Liver (tissue), 9 donors: Measurements from ENCODE around the gene NAE1. TPM values are rescaled to one million over a fixed set of nuclear protein-coding genes. Genes with fewer than 3 reads are reported as not detected.
"Not testable (repeated sequence)": the region's sequence is repeated elsewhere in the genome, so short reads cannot be mapped to it uniquely, and the experiment has no call there.

Experiments used
- DNase-seq: peaks from one replicate; pipeline ENCODE4 v3.0.0-alpha.2; 2017; ENCODE audit warnings: low spot score
- H3K27ac ChIP-seq, 2 donors: one replicate each; pipeline ENCODE4 v1.7.0; 2013; ENCODE audit warnings: inconsistent platforms in 2 of 2, low read length in 2 of 2, control low read depth in 1 of 2, low read depth in 1 of 2, mild to moderate bottlenecking in 1 of 2
- H3K27me3 ChIP-seq, 4 donors: one replicate each; pipeline versions ENCODE4 v1.6.1 to v1.7.0; 2013; ENCODE audit warnings: low read length in 3 of 4, inconsistent platforms in 1 of 4, mild to moderate bottlenecking in 1 of 4, moderate library complexity in 1 of 4; ENCODE audit not compliant: control insufficient read depth in 4 of 4, insufficient read depth in 4 of 4
- H3K36me3 ChIP-seq, 4 donors: one replicate each; pipeline versions ENCODE4 v1.6.1 to v1.7.0; 2013; ENCODE audit warnings: low read length in 3 of 4, mild to moderate bottlenecking in 3 of 4, low read depth in 1 of 4, moderate library complexity in 1 of 4; ENCODE audit not compliant: control insufficient read depth in 4 of 4, insufficient read depth in 3 of 4
- H3K4me1 ChIP-seq, 4 donors: one replicate each; pipeline versions ENCODE4 v1.6.1 to v1.7.0; 2013; ENCODE audit warnings: low read length in 3 of 4, mild to moderate bottlenecking in 3 of 4, moderate library complexity in 1 of 4; ENCODE audit not compliant: control insufficient read depth in 4 of 4, insufficient read depth in 4 of 4
- H3K4me3 ChIP-seq, 3 donors: one replicate each; pipeline versions ENCODE4 v1.6.1 to v1.7.0; 2013; ENCODE audit warnings: low read length in 3 of 3, control low read depth in 1 of 3, low read depth in 1 of 3, mild to moderate bottlenecking in 1 of 3
- H3K9ac ChIP-seq, 2 donors: one replicate each; pipeline ENCODE4 v1.7.0; 2013; ENCODE audit warnings: low read length in 2 of 2, mild to moderate bottlenecking in 2 of 2, moderate library complexity in 2 of 2, control low read depth in 1 of 2, low read depth in 1 of 2
- H3K9me3 ChIP-seq, 4 donors: one replicate each; pipeline versions ENCODE4 v1.6.1 to v1.7.0; 2013; ENCODE audit warnings: low read length in 3 of 4; ENCODE audit not compliant: control insufficient read depth in 4 of 4
- EGR1 ChIP-seq, 2 donors: IDR thresholded peaks; 2 replicates each; pipeline ENCODE4 v1.6.1; 2016 to 2018; ENCODE audit warnings: antibody characterized with exemption in 2 of 2, low read depth in 2 of 2
- GABPA ChIP-seq, 2 donors: IDR thresholded peaks in 1 of 2; conservative IDR thresholded peaks in 1 of 2; 2 replicates each; pipeline ENCODE4 v1.6.1; 2016; ENCODE audit warnings: antibody characterized with exemption in 2 of 2, mild to moderate bottlenecking in 1 of 2, moderate library complexity in 1 of 2
- HNF4A ChIP-seq, 2 donors: conservative IDR thresholded peaks; 2 replicates each; pipeline ENCODE4 v1.6.1; 2016; ENCODE audit warnings: antibody characterized with exemption in 2 of 2, mild to moderate bottlenecking in 2 of 2
- HNF4G ChIP-seq: IDR thresholded peaks from 2 replicates; pipeline ENCODE4 v1.6.1; 2016; ENCODE audit warnings: antibody characterized with exemption
- JUND ChIP-seq, 2 donors: IDR thresholded peaks; 2 replicates each; pipeline ENCODE4 v1.6.1; 2016; ENCODE audit warnings: antibody characterized with exemption in 2 of 2
- RAD21 ChIP-seq, 2 donors: IDR thresholded peaks; 2 replicates each; pipeline ENCODE4 v1.6.1; 2016; ENCODE audit warnings: antibody characterized with exemption in 2 of 2, mild to moderate bottlenecking in 2 of 2
- RXRA ChIP-seq, 2 donors: IDR thresholded peaks; 2 replicates each; pipeline ENCODE4 v1.6.1; 2017 to 2018; ENCODE audit warnings: antibody characterized with exemption in 2 of 2, mild to moderate bottlenecking in 1 of 2
- SP1 ChIP-seq: IDR thresholded peaks from 2 replicates; pipeline ENCODE4 v1.6.1; 2018; ENCODE audit warnings: antibody characterized with exemption, mild to moderate bottlenecking
- TAF1 ChIP-seq: conservative IDR thresholded peaks from 2 replicates; pipeline ENCODE4 v1.6.1; 2016; ENCODE audit warnings: antibody characterized with exemption, mild to moderate bottlenecking
- YY1 ChIP-seq: IDR thresholded peaks from 2 replicates; pipeline ENCODE4 v1.6.1; 2016; ENCODE audit warnings: antibody characterized with exemption, mild to moderate bottlenecking
- WGBS: extraction: QIAGEN DNeasy Blood & Tissue Kit; methylation state at CpG from one replicate; pipeline ENCODE4 v1.1.7; 2013; 5-methylcytosine and 5-hydroxymethylcytosine counted together
- polyA plus RNA-seq, 2 donors: library from polyadenylated mRNA; stranded (reverse) in 1 of 2; unstranded in 1 of 2; fragments of 200-250 nt in 1 of 2; fragments of >200 nt in 1 of 2; fragmentation: Nextera tagmentation in 1 of 2; extraction: Ambion mirVana in 1 of 2; gene quantifications; one replicate each; pipeline versions ENCODE4 v1.2.1 to v1.2.3, GENCODE V29; 2013 to 2015
- total RNA-seq, 2 donors: library from RNA; depleted of rRNA; stranded (reverse); fragments of >200 nt; gene quantifications; one replicate each; pipeline ENCODE4 v1.2.3, GENCODE V29; 2014
- TF ChIP-seq, protein P1 (sequence below): IDR thresholded peaks from 2 replicates; pipeline ENCODE4 v1.6.1; 2016; ENCODE audit warnings: antibody characterized with exemption
- TF ChIP-seq, protein P2 (sequence below): IDR thresholded peaks from 2 replicates; pipeline ENCODE4 v1.6.1; 2016; ENCODE audit warnings: antibody characterized with exemption
- TF ChIP-seq, protein P3 (sequence below): IDR thresholded peaks from 2 replicates; pipeline ENCODE4 v1.6.1; 2016; ENCODE audit warnings: antibody characterized with exemption, mild to moderate bottlenecking
- TF ChIP-seq, protein P4 (sequence below): fragments of 150-350 bp; IDR thresholded peaks from 2 replicates; pipeline ENCODE4 v1.5.1; 2017; ENCODE audit warnings: improper control_type of control experiment, low read depth, low read length; ENCODE audit not compliant: missing input control
- donor health status: healthy.
- donor health status: healthy.
- donor health status: healthy.
- donor health status: healthy.
- donor health status: healthy.

NAE1 gene
- total and polyA plus RNA-seq, 4 donors, result 12.3 to 26.4 (median 23.9) TPM

DNA sequence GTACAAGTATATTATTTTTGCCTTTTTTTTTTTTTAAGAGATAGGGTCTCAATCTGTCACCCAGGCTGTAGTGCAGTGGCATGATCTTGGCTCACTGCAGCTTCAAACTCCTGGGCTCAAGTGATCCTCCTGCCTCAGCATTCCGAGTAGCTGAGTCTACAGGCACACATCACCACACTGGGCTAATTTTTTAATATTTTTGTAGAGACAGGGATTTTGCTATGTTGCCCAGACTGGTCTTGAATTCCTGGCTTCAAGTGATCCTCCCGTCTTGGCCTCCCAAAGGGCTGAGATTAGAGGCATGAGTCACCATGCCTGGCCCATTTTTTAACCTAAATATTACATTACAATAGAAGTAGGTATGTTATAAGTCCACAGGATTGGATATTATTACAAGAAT is 32.6 kb downstream of the NAE1 start:
- H3K9ac ChIP-seq, result no peak overlapping the region
- no peaks in the 10 kb centered on the region for H3K4me1 ChIP-seq
- no peak overlapping the region for H3K4me3 ChIP-seq
- no peak for TF ChIP-seq TAF1
- no peak for TF ChIP-seq SP1
- no peak for TF ChIP-seq EGR1 (IDR thresholded peaks at IDR 0.05; ENCODE audit: low read depth in 2 of 2)
- TF ChIP-seq JUND (IDR thresholded peaks at IDR 0.05), result no peak
- no peak for TF ChIP-seq HNF4G
- no peak for TF ChIP-seq GABPA (IDR thresholded peaks at IDR 0.05 in 1 of 2, conservative IDR thresholded peaks at IDR 0.05 in 1 of 2)
- TF ChIP-seq RAD21 (IDR thresholded peaks at IDR 0.05), result no peak
- TF ChIP-seq, protein P1, sequence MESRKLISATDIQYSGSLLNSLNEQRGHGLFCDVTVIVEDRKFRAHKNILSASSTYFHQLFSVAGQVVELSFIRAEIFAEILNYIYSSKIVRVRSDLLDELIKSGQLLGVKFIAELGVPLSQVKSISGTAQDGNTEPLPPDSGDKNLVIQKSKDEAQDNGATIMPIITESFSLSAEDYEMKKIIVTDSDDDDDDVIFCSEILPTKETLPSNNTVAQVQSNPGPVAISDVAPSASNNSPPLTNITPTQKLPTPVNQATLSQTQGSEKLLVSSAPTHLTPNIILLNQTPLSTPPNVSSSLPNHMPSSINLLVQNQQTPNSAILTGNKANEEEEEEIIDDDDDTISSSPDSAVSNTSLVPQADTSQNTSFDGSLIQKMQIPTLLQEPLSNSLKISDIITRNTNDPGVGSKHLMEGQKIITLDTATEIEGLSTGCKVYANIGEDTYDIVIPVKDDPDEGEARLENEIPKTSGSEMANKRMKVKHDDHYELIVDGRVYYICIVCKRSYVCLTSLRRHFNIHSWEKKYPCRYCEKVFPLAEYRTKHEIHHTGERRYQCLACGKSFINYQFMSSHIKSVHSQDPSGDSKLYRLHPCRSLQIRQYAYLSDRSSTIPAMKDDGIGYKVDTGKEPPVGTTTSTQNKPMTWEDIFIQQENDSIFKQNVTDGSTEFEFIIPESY, result no peak
- TF ChIP-seq, protein P2, sequence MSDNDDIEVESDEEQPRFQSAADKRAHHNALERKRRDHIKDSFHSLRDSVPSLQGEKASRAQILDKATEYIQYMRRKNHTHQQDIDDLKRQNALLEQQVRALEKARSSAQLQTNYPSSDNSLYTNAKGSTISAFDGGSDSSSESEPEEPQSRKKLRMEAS, result no peak
- TF ChIP-seq, protein P3, sequence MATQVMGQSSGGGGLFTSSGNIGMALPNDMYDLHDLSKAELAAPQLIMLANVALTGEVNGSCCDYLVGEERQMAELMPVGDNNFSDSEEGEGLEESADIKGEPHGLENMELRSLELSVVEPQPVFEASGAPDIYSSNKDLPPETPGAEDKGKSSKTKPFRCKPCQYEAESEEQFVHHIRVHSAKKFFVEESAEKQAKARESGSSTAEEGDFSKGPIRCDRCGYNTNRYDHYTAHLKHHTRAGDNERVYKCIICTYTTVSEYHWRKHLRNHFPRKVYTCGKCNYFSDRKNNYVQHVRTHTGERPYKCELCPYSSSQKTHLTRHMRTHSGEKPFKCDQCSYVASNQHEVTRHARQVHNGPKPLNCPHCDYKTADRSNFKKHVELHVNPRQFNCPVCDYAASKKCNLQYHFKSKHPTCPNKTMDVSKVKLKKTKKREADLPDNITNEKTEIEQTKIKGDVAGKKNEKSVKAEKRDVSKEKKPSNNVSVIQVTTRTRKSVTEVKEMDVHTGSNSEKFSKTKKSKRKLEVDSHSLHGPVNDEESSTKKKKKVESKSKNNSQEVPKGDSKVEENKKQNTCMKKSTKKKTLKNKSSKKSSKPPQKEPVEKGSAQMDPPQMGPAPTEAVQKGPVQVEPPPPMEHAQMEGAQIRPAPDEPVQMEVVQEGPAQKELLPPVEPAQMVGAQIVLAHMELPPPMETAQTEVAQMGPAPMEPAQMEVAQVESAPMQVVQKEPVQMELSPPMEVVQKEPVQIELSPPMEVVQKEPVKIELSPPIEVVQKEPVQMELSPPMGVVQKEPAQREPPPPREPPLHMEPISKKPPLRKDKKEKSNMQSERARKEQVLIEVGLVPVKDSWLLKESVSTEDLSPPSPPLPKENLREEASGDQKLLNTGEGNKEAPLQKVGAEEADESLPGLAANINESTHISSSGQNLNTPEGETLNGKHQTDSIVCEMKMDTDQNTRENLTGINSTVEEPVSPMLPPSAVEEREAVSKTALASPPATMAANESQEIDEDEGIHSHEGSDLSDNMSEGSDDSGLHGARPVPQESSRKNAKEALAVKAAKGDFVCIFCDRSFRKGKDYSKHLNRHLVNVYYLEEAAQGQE, result no peak
- no peaks in the 10 kb centered on the region for H3K27me3 ChIP-seq
- 97% methylated on average over 2 of the region's 2 CpGs for WGBS
- H3K9me3 ChIP-seq, result no peaks in the 10 kb centered on the region
- peaks cover 1 to 9% (median 6%) of the 10 kb centered on the region in 4 donors for H3K36me3 ChIP-seq
- no peak for DNase-seq
- no peak overlapping the region for H3K27ac ChIP-seq

DNA sequence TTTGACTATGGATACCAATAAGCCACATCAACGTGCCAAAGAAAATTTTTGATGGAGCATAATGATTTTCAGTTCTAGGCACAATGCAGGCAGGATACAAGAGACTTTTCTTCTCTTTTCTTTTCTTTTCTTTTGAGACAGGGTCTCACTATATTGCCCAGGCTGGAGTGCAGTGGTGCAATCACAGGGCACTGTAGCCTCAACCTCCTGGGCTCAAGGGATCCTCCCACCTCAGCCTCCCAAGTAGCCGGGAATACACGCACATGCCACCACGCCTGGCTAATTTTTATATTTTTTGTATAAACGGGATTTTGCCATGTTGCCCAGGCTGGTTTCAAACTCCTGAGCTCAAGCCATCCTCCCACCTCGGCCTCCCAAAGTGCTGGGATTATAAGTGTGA is 36.8 kb downstream of the NAE1 start:
- H3K36me3 ChIP-seq, H3K4me1 ChIP-seq, H3K27me3 ChIP-seq, H3K4me3 ChIP-seq, H3K27ac ChIP-seq, H3K9me3 ChIP-seq, H3K9ac ChIP-seq, DNase-seq: not testable (repeated sequence)
- 90% methylated on average over 6 of the region's 6 CpGs for WGBS

DNA sequence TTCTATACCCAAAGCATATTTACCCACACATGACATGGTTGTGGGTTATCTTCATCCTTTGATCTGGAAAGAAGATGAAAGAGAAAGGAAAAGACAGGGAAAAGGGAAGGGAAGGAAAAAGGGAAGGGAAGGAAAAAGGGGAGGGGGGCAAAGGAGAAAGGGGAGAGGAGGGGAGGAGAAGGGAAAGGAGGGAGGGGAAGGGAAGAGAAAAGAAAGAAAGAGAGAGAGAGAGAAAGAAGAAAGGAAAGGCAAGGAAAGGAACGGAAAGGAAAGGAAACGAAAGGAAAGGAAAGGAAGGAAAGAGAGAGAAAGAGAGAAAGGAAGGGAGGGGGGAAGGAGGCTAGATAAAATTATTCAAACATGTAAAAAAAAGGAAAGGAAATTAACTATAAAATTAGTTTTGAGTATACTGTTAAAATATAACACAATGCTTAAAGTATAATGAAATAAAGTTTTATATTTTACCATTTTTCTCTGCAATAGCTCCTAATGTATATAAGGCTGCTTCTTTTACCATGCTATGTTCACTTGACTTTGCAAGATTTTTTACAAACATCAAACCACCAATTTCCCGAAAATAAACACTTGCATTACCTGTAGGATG is 40.5 kb downstream of the NAE1 start:
- WGBS, result 62% methylated on average over 3 of the region's 3 CpGs
- no peak overlapping the region for H3K9ac ChIP-seq
- H3K4me1 ChIP-seq, result no peaks in the 10 kb centered on the region
- H3K4me3 ChIP-seq, result no peak overlapping the region
- H3K36me3 ChIP-seq, result no peaks in the 10 kb centered on the region
- no peak for DNase-seq
- no peak overlapping the region for H3K27ac ChIP-seq
- no peaks in the 10 kb centered on the region for H3K9me3 ChIP-seq
- H3K27me3 ChIP-seq, result no peaks in the 10 kb centered on the region
- TF ChIP-seq RXRA (IDR thresholded peaks at IDR 0.05) (no peak), RAD21 (IDR thresholded peaks at IDR 0.05) (no peak), GABPA (IDR thresholded peaks at IDR 0.05 in 1 of 2, conservative IDR thresholded peaks at IDR 0.05 in 1 of 2) (no peak), YY1 (no peak), HNF4A (conservative IDR thresholded peaks at IDR 0.05) (no peak), TAF1 (no peak)
- TF ChIP-seq, protein P1, result no peak
- TF ChIP-seq, protein P4, sequence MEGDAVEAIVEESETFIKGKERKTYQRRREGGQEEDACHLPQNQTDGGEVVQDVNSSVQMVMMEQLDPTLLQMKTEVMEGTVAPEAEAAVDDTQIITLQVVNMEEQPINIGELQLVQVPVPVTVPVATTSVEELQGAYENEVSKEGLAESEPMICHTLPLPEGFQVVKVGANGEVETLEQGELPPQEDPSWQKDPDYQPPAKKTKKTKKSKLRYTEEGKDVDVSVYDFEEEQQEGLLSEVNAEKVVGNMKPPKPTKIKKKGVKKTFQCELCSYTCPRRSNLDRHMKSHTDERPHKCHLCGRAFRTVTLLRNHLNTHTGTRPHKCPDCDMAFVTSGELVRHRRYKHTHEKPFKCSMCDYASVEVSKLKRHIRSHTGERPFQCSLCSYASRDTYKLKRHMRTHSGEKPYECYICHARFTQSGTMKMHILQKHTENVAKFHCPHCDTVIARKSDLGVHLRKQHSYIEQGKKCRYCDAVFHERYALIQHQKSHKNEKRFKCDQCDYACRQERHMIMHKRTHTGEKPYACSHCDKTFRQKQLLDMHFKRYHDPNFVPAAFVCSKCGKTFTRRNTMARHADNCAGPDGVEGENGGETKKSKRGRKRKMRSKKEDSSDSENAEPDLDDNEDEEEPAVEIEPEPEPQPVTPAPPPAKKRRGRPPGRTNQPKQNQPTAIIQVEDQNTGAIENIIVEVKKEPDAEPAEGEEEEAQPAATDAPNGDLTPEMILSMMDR, result no peak
